GM23338 (cell line): ENCODE results near the gene TMEM30A. TPM values are rescaled to one million over a fixed set of nuclear protein-coding genes. Genes with fewer than 3 reads are reported as not detected.

Experiments
- EZH2 ChIP-seq: fragments of 200-600 bp; sonication (generic); IDR thresholded peaks from one replicate; pipeline ENCODE4 v1.8.0; 2017; ENCODE audit warnings: antibody characterized with exemption, mild to moderate bottlenecking, low read depth; ENCODE audit not compliant: unreplicated experiment
- EZH2phosphoT487 ChIP-seq: fragments of 200-600 bp; sonication (generic); IDR thresholded peaks from one replicate; pipeline ENCODE4 v1.8.1; 2018; ENCODE audit warnings: antibody characterized with exemption; ENCODE audit not compliant: unreplicated experiment
- JUNB ChIP-seq: IDR thresholded peaks from one replicate; pipeline ENCODE4 v1.6.1; 2016; ENCODE audit warnings: antibody characterized with exemption; ENCODE audit not compliant: unreplicated experiment
- NANOG ChIP-seq: IDR thresholded peaks from 2 replicates; pipeline ENCODE4 v1.6.1; 2016; ENCODE audit warnings: antibody characterized with exemption, borderline replicate concordance
- POLR2AphosphoS5 ChIP-seq: IDR thresholded peaks from 2 replicates; pipeline ENCODE4 v1.6.1; 2016; ENCODE audit warnings: antibody characterized with exemption, low read depth
- STAT1 ChIP-seq: IDR thresholded peaks from one replicate; pipeline ENCODE4 v1.6.1; 2016; ENCODE audit warnings: antibody characterized with exemption; ENCODE audit not compliant: unreplicated experiment
- polyA plus RNA-seq: library from polyadenylated mRNA; unstranded; fragments of >200 nt; fragmentation: Nextera tagmentation; extraction: Ambion mirVana; gene quantifications from 2 replicates; pipeline ENCODE4 v1.2.1, GENCODE V29; 2016
- total RNA-seq: library from RNA; depleted of rRNA; stranded (reverse); fragments of >200 nt; shearing (Covaris generic); gene quantifications from 2 replicates; pipeline ENCODE4 v1.2.3, GENCODE V29; 2014
- TF ChIP-seq, protein P1 (sequence below): fragments of 250-450 bp; sonication (Bioruptor Pico); IDR thresholded peaks from 2 replicates; pipeline ENCODE4 v1.5.0; 2020; ENCODE audit warnings: mild to moderate bottlenecking, moderate library complexity
- TF ChIP-seq, protein P2 (sequence below), 2 experiments: fragments of 200-600 bp in 1 of 2; sonication (generic) in 1 of 2; conservative IDR thresholded peaks; 2 replicates each; pipeline versions ENCODE4 v1.5.1 to v1.6.1; 2016 to 2017; ENCODE audit warnings: antibody characterized with exemption in 2 of 2, low read depth in 2 of 2, mild to moderate bottlenecking in 2 of 2, moderate library complexity in 1 of 2

Gene TMEM30A
- total and polyA plus RNA-seq, 2 experiments from 2014 or later, result 61.7 to 99.9 TPM

- TF ChIP-seq, protein P1, sequence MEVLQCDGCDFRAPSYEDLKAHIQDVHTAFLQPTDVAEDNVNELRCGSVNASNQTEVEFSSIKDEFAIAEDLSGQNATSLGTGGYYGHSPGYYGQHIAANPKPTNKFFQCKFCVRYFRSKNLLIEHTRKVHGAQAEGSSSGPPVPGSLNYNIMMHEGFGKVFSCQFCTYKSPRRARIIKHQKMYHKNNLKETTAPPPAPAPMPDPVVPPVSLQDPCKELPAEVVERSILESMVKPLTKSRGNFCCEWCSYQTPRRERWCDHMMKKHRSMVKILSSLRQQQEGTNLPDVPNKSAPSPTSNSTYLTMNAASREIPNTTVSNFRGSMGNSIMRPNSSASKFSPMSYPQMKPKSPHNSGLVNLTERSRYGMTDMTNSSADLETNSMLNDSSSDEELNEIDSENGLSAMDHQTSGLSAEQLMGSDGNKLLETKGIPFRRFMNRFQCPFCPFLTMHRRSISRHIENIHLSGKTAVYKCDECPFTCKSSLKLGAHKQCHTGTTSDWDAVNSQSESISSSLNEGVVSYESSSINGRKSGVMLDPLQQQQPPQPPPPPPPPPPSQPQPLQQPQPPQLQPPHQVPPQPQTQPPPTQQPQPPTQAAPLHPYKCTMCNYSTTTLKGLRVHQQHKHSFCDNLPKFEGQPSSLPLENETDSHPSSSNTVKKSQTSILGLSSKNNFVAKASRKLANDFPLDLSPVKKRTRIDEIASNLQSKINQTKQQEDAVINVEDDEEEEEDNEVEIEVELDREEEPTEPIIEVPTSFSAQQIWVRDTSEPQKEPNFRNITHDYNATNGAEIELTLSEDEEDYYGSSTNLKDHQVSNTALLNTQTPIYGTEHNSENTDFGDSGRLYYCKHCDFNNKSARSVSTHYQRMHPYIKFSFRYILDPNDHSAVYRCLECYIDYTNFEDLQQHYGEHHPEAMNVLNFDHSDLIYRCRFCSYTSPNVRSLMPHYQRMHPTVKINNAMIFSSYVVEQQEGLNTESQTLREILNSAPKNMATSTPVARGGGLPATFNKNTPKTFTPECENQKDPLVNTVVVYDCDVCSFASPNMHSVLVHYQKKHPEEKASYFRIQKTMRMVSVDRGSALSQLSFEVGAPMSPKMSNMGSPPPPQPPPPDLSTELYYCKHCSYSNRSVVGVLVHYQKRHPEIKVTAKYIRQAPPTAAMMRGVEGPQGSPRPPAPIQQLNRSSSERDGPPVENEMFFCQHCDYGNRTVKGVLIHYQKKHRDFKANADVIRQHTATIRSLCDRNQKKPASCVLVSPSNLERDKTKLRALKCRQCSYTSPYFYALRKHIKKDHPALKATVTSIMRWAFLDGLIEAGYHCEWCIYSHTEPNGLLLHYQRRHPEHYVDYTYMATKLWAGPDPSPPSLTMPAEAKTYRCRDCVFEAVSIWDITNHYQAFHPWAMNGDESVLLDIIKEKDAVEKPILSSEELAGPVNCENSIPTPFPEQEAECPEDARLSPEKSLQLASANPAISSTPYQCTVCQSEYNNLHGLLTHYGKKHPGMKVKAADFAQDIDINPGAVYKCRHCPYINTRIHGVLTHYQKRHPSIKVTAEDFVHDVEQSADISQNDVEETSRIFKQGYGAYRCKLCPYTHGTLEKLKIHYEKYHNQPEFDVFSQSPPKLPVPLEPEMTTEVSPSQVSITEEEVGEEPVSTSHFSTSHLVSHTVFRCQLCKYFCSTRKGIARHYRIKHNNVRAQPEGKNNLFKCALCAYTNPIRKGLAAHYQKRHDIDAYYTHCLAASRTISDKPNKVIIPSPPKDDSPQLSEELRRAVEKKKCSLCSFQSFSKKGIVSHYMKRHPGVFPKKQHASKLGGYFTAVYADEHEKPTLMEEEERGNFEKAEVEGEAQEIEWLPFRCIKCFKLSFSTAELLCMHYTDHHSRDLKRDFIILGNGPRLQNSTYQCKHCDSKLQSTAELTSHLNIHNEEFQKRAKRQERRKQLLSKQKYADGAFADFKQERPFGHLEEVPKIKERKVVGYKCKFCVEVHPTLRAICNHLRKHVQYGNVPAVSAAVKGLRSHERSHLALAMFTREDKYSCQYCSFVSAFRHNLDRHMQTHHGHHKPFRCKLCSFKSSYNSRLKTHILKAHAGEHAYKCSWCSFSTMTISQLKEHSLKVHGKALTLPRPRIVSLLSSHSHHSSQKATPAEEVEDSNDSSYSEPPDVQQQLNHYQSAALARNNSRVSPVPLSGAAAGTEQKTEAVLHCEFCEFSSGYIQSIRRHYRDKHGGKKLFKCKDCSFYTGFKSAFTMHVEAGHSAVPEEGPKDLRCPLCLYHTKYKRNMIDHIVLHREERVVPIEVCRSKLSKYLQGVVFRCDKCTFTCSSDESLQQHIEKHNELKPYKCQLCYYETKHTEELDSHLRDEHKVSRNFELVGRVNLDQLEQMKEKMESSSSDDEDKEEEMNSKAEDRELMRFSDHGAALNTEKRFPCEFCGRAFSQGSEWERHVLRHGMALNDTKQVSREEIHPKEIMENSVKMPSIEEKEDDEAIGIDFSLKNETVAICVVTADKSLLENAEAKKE, result no peak
- TF ChIP-seq POLR2AphosphoS5, result no peak
- TF ChIP-seq, protein P2, sequence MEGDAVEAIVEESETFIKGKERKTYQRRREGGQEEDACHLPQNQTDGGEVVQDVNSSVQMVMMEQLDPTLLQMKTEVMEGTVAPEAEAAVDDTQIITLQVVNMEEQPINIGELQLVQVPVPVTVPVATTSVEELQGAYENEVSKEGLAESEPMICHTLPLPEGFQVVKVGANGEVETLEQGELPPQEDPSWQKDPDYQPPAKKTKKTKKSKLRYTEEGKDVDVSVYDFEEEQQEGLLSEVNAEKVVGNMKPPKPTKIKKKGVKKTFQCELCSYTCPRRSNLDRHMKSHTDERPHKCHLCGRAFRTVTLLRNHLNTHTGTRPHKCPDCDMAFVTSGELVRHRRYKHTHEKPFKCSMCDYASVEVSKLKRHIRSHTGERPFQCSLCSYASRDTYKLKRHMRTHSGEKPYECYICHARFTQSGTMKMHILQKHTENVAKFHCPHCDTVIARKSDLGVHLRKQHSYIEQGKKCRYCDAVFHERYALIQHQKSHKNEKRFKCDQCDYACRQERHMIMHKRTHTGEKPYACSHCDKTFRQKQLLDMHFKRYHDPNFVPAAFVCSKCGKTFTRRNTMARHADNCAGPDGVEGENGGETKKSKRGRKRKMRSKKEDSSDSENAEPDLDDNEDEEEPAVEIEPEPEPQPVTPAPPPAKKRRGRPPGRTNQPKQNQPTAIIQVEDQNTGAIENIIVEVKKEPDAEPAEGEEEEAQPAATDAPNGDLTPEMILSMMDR (conservative IDR thresholded peaks at IDR 0.05; ENCODE audit: low read depth in 2 of 2), result no peak
- no peak for TF ChIP-seq EZH2phosphoT487
- TF ChIP-seq STAT1, result no peak
- no peak for TF ChIP-seq EZH2
- no peak for TF ChIP-seq NANOG
- TF ChIP-seq JUNB, result no peak
Observed at GRCh38 chr6:75244063-75244584, 40.5 kb downstream of the TMEM30A start (continued).
